ENCODE measurements around the gene ZMYND12.

DNA sequence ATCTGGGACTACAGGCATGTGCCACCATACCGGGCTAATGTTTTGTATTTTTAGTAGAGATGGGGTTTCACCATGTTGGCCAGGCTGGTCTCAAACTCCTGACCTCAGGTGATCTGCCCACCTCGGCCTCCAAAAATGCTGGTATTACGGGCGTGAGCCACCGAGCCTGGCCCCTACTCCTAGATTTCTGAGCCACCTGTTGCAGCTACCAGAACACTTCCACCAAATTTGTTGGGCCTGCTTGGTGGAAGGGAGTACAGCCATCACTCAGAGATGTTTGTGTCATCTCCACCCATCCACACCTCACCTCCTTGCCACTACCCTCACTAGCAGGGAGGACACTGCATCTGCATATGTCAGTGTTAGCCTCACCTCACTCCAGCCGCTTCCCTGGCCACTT, 69.8 kb downstream of the ZMYND12 start:
- TF ChIP-seq MAX (IDR thresholded peaks at IDR 0.05; ENCODE audit: insufficient read depth, insufficient read length) (no peak), POLR2A (IDR thresholded peaks at IDR 0.05; ENCODE audit: low read depth, low read length) (no peak), EZH2 (IDR thresholded peaks at IDR 0.05; ENCODE audit: borderline replicate concordance, low read depth, low read length, severe bottlenecking) (no peak), POLR2AphosphoS5 (IDR thresholded peaks at IDR 0.05; ENCODE audit: insufficient read depth, low read depth, low read length) (no peak), FOS (IDR thresholded peaks at IDR 0.05; ENCODE audit: borderline replicate concordance, insufficient read depth, low read length) (no peak), MYC (IDR thresholded peaks at IDR 0.05; ENCODE audit: low read depth, low read length) (no peak)
- TF ChIP-seq, protein P1, sequence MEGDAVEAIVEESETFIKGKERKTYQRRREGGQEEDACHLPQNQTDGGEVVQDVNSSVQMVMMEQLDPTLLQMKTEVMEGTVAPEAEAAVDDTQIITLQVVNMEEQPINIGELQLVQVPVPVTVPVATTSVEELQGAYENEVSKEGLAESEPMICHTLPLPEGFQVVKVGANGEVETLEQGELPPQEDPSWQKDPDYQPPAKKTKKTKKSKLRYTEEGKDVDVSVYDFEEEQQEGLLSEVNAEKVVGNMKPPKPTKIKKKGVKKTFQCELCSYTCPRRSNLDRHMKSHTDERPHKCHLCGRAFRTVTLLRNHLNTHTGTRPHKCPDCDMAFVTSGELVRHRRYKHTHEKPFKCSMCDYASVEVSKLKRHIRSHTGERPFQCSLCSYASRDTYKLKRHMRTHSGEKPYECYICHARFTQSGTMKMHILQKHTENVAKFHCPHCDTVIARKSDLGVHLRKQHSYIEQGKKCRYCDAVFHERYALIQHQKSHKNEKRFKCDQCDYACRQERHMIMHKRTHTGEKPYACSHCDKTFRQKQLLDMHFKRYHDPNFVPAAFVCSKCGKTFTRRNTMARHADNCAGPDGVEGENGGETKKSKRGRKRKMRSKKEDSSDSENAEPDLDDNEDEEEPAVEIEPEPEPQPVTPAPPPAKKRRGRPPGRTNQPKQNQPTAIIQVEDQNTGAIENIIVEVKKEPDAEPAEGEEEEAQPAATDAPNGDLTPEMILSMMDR (IDR thresholded peaks at IDR 0.05; ENCODE audit: extremely low read depth in 1 of 2, insufficient read depth in 1 of 2, low read depth in 1 of 2, low read length in 2 of 2), result no peak
